B cell (primary cell): Measurements from ENCODE around the gene TMCC3. TPM values are rescaled to one million over a fixed set of nuclear protein-coding genes. Genes with fewer than 3 reads are reported as not detected.

Experiments
- ATAC-seq: fragments of 200-7000 bp; cut with Tn5 transposase; one replicate; pipeline ENCODE4 v1.10.0; 2021; ENCODE audit warnings: low read depth, mild to moderate bottlenecking, moderate number of reproducible peaks, moderate library complexity
- CTCF ChIA-PET: fragments of 350-600 bp; sonication (Branson Sonifier 250); formaldehyde crosslinking; loops from one replicate; lab custom pipeline; 2021; ENCODE audit warnings: antibody characterized with exemption, inconsistent platforms; lab: Charles Lee
- POLR2A ChIA-PET: fragments of 350-600 bp; sonication (Branson Sonifier 250); formaldehyde crosslinking; loops from one replicate; lab custom pipeline; 2021; ENCODE audit warnings: antibody characterized with exemption; lab: Charles Lee
- DNase-seq: peaks from one replicate; pipeline ENCODE4 v3.0.0; 2013
- H2AFZ ChIP-seq: 2 replicates; pipeline ENCODE4 v1.6.1; 2012; ENCODE audit warnings: mild to moderate bottlenecking, low read depth, low read length; ENCODE audit not compliant: insufficient read depth, poor library complexity, severe bottlenecking
- H3K27ac ChIP-seq, 2 donors: 1 replicate in 1 of 2; 2 replicates in 1 of 2; pipeline ENCODE4 v1.5.1; 2012 to 2013; ENCODE audit warnings: low read length in 2 of 2, mild to moderate bottlenecking in 2 of 2, moderate library complexity in 1 of 2
- H3K27me3 ChIP-seq, 4 experiments: fragments of 200-600 bp in 1 of 4; sonication (generic) in 1 of 4; replicated peaks in 1 of 4; 1 replicate in 2 of 4; 2 replicates in 2 of 4; pipeline versions ENCODE4 v1.6.1 to v1.7.0; 2013 to 2016; ENCODE audit warnings: low read length in 3 of 4, mild to moderate bottlenecking in 2 of 4, mixed read lengths in 1 of 4, moderate library complexity in 1 of 4; ENCODE audit not compliant: insufficient read depth in 4 of 4, control insufficient read depth in 3 of 4; ENCODE audit errors: control extremely low read depth in 1 of 4
- H3K36me3 ChIP-seq, 2 experiments: replicated peaks in 1 of 2; 1 replicate in 1 of 2; 2 replicates in 1 of 2; pipeline versions ENCODE4 v1.6.1 to v1.7.1; 2013; ENCODE audit warnings: low read length in 1 of 2; ENCODE audit not compliant: insufficient read depth in 2 of 2, control insufficient read depth in 1 of 2; ENCODE audit errors: control extremely low read depth in 1 of 2, extremely low read depth in 1 of 2
- H3K4me1 ChIP-seq, 2 donors: fragments of 200-600 bp in 1 of 2; sonication (generic) in 1 of 2; 1 replicate in 1 of 2; 2 replicates in 1 of 2; pipeline versions ENCODE4 v1.5.1 to v1.6.1; 2013 to 2017; ENCODE audit warnings: low read length in 2 of 2; ENCODE audit not compliant: control insufficient read depth in 2 of 2, insufficient read depth in 2 of 2
- H3K4me2 ChIP-seq: replicated peaks from 2 replicates; pipeline ENCODE3; 2012; ENCODE audit warnings: mild to moderate bottlenecking, low read depth, low read length; ENCODE audit not compliant: poor library complexity, severe bottlenecking
- H3K4me3 ChIP-seq, 5 experiments: fragments of 200-600 bp in 1 of 5; sonication (generic) in 1 of 5; 1 replicate in 3 of 5; 2 replicates in 2 of 5; pipeline versions ENCODE4 v1.5.1 to v1.7.0; 2011 to 2016; ENCODE audit warnings: low read length in 4 of 5, mild to moderate bottlenecking in 4 of 5, low read depth in 2 of 5, control low read depth in 1 of 5, moderate library complexity in 1 of 5; ENCODE audit not compliant: insufficient read depth in 1 of 5; ENCODE audit errors: control extremely low read depth in 1 of 5, extremely low read depth in 1 of 5
- H3K79me2 ChIP-seq: fragments of 200-600 bp; sonication (generic); one replicate; pipeline ENCODE4 v1.6.0; 2016; ENCODE audit warnings: low read length; ENCODE audit not compliant: control insufficient read depth, insufficient read depth
- H3K9ac ChIP-seq: fragments of 200-600 bp; sonication (generic); 2 replicates; pipeline ENCODE4 v1.6.1; 2017; ENCODE audit warnings: mild to moderate bottlenecking, low read length, moderate library complexity
- H3K9me3 ChIP-seq, 3 donors: one replicate each; pipeline versions ENCODE4 v1.6.1 to v1.7.1; 2013; ENCODE audit warnings: low read length in 2 of 3; ENCODE audit not compliant: control insufficient read depth in 2 of 3, insufficient read depth in 1 of 3; ENCODE audit errors: control extremely low read depth in 1 of 3
- H4K20me1 ChIP-seq: 2 replicates; pipeline ENCODE4 v1.6.0; 2012; ENCODE audit warnings: mild to moderate bottlenecking, low read length; ENCODE audit not compliant: insufficient read depth, control insufficient read depth, poor library complexity, severe bottlenecking
- H3K27ac Mint-ChIP-seq: one replicate; pipeline ENCODE4 v1.8.0; 2021; ENCODE audit warnings: mixed read lengths
- H3K27me3 Mint-ChIP-seq: one replicate; pipeline ENCODE4 v1.8.0; 2021; ENCODE audit warnings: mixed read lengths
- H3K4me1 Mint-ChIP-seq: one replicate; pipeline ENCODE4 v1.8.0; 2021; ENCODE audit warnings: mixed read lengths
- H3K4me3 Mint-ChIP-seq: one replicate; pipeline ENCODE4 v1.8.0; 2021; ENCODE audit warnings: mixed read lengths
- H3K9me3 Mint-ChIP-seq: one replicate; pipeline ENCODE4 v1.8.0; 2022; ENCODE audit warnings: mixed read lengths; ENCODE audit not compliant: insufficient read depth
- CTCF ChIP-seq: fragments of 200-600 bp; IDR thresholded peaks from one replicate; pipeline ENCODE4 v1.8.0; 2022; ENCODE audit warnings: antibody characterized with exemption, mild to moderate bottlenecking
- EZH2 ChIP-seq: IDR thresholded peaks from 2 replicates; pipeline ENCODE4 v1.6.1; 2012; ENCODE audit warnings: borderline replicate concordance, low read depth, mild to moderate bottlenecking, moderate library complexity, low read length; ENCODE audit not compliant: insufficient read depth, poor library complexity, severe bottlenecking
- WGBS: methylation state at CpG from one replicate; pipeline ENCODE4 v1.1.5; 2013; ENCODE audit warnings: missing lambda C conversion rate; ENCODE audit not compliant: insufficient coverage; 5-methylcytosine and 5-hydroxymethylcytosine counted together
- intact Hi-C: fragments of 100-400 bp; cut with micrococcal nuclease; formaldehyde crosslinking; loops from one replicate; pipeline ENCODE4 v1.10.0; 2022
- polyA plus RNA-seq: library from polyadenylated mRNA; depleted of rRNA; stranded (reverse); fragments of >200 nt; gene quantifications from 2 replicates; pipeline ENCODE4 v1.2.3, GENCODE V29; 2012
- total RNA-seq, 2 donors: library from RNA; stranded (reverse); fragments of 120-200 nt in 1 of 2; gene quantifications; 1 replicate in 1 of 2; 2 replicates in 1 of 2; pipeline versions ENCODE4 v1.2.3 to v1.2.4, GENCODE V29; 2013 to 2022

The TMCC3 gene
- total and polyA plus RNA-seq, 2 donors (not counting 1 experiment from before 2014, with no cell fraction given) = 4.5 to 8.8 TPM

- Histone ChIP-seq H3K9me3 (no peaks in the 10 kb centered on the region), H3K27me3 (no peaks in the 10 kb centered on the region), H3K4me3 (no peak overlapping the region), H3K9ac (no peak overlapping the region), H4K20me1 (peaks cover 12% of the 10 kb centered on the region), H3K4me2 (no peak overlapping the region), H2AFZ (no peak overlapping the region), H3K36me3 (no peaks in the 10 kb centered on the region), H3K4me1 (no peaks in the 10 kb centered on the region), H3K27ac (no peak overlapping the region), H3K79me2 (peaks cover 6% of the 10 kb centered on the region)
- intact Hi-C loops = no loop called here
- H3K4me1 Mint-ChIP-seq = no peaks in the 10 kb centered on the region
- no peaks in the 10 kb centered on the region for H3K9me3 Mint-ChIP-seq
- ATAC-seq (no peak), DNase-seq (no peak)
- POLR2A ChIA-PET = no interaction called here
- H3K27ac Mint-ChIP-seq = no peak overlapping the region
- no peak for TF ChIP-seq CTCF
- TF ChIP-seq EZH2 = no peak
- no peak overlapping the region for H3K4me3 Mint-ChIP-seq
- no CpG with 5 or more reads among the region's 2 CpGs for WGBS
- H3K27me3 Mint-ChIP-seq = no peaks in the 10 kb centered on the region
- CTCF ChIA-PET = no interaction called here
These were observed 15.6 kb downstream of the TMCC3 start for GRCh38 chr12:94634717-94635116.

GRCh38 chr12:94633401-94633800 is 17.0 kb downstream of the TMCC3 start:
- no peak for ATAC-seq
- no peak for TF ChIP-seq CTCF
- no peak for TF ChIP-seq EZH2
- H3K9me3 ChIP-seq = no peaks in the 10 kb centered on the region
- no peak overlapping the region for H3K9ac ChIP-seq
- no peaks in the 10 kb centered on the region for H3K4me1 ChIP-seq
- intact Hi-C loops = no loop called here
- H3K27me3 ChIP-seq = no peaks in the 10 kb centered on the region
- no peaks in the 10 kb centered on the region for H3K9me3 Mint-ChIP-seq
- no peak overlapping the region for H3K4me2 ChIP-seq
- H3K27ac ChIP-seq = no peak overlapping the region
- CTCF ChIA-PET = interaction anchor here (0.6 kb wide), 1 partner anchor 19 kb away, joined by 3 read pairs; no protein-coding TSS in a partner anchor
- no peaks in the 10 kb centered on the region for H3K4me1 Mint-ChIP-seq
- H4K20me1 ChIP-seq = peaks cover 12% of the 10 kb centered on the region
- POLR2A ChIA-PET = interaction anchor here (0.8 kb wide), 1 partner anchor 152 kb away, joined by 3 read pairs; no protein-coding TSS in a partner anchor
- no peak for DNase-seq
- H3K4me3 Mint-ChIP-seq = no peak overlapping the region
- peaks cover 10% of the 10 kb centered on the region for H3K79me2 ChIP-seq
- H3K27ac Mint-ChIP-seq = no peak overlapping the region
- H3K4me3 ChIP-seq = no peak overlapping the region
- no peak overlapping the region for H2AFZ ChIP-seq
- no peaks in the 10 kb centered on the region for H3K27me3 Mint-ChIP-seq
- 100% methylated on average over 1 of the region's 1 CpG for WGBS
- H3K36me3 ChIP-seq = no peaks in the 10 kb centered on the region
